Endothelial cell of umbilical vein (primary cell): ENCODE measurements around the gene FOXO6. TPM values are rescaled to one million over a fixed set of nuclear protein-coding genes. Genes with fewer than 3 reads are reported as not detected.

Experiments
- BruUV-seq: library from RNA; stranded (reverse); fragments of 400-500 nt; replicated peaks from 2 replicates; lab custom pipeline; 2021; lab: Mats Ljungman, UMichigan
- CTCF ChIA-PET: fragments of 300-600, 350-600 bp; sonication (Branson Sonifier 250); formaldehyde crosslinking; loops from one replicate; lab custom pipeline; 2021; ENCODE audit warnings: antibody characterized with exemption, inconsistent platforms; lab: Charles Lee
- POLR2A ChIA-PET: fragments of 300-600, 350-600 bp; sonication (Branson Sonifier 250); formaldehyde crosslinking; loops from one replicate; lab custom pipeline; 2021; ENCODE audit warnings: antibody characterized with exemption, inconsistent platforms; lab: Charles Lee
- DNase-seq: peaks from one replicate; pipeline ENCODE4 v3.0.0-alpha.2; 2011; ENCODE audit warnings: low read depth, low spot score
- FAIRE-seq: peaks from 2 replicates; lab custom pipeline; 2011; peaks lifted over from hg19 to GRCh38; lab: Jason Lieb, UNC
- H2AFZ ChIP-seq: 2 replicates; pipeline ENCODE4 v1.6.0; 2012; ENCODE audit warnings: low read depth, low read length, control low read depth, inconsistent platforms
- H3K27ac ChIP-seq: 2 replicates; pipeline ENCODE4 v1.5.1; 2011; ENCODE audit warnings: low read depth, mild to moderate bottlenecking, control low read depth, low read length, moderate library complexity; ENCODE audit not compliant: insufficient read depth
- H3K27me3 ChIP-seq, 2 experiments: 2 replicates each; pipeline versions ENCODE4 v1.6.0 to v1.6.1; 2011; ENCODE audit warnings: low read length in 2 of 2, mixed read lengths in 1 of 2; ENCODE audit not compliant: control insufficient read depth in 2 of 2, insufficient read depth in 2 of 2
- H3K36me3 ChIP-seq, 2 experiments: 2 replicates in 1 of 2; 3 replicates in 1 of 2; pipeline ENCODE4 v1.5.1; 2011; ENCODE audit warnings: low read length in 2 of 2, mild to moderate bottlenecking in 1 of 2, moderate library complexity in 1 of 2; ENCODE audit not compliant: control insufficient read depth in 2 of 2, insufficient read depth in 2 of 2; ENCODE audit errors: extremely low read depth in 1 of 2
- H3K4me1 ChIP-seq: 3 replicates; pipeline ENCODE4 v1.5.1; 2011; ENCODE audit warnings: mild to moderate bottlenecking, low read length; ENCODE audit not compliant: control insufficient read depth, insufficient read depth; ENCODE audit errors: extremely low read depth
- H3K4me2 ChIP-seq: 2 replicates; pipeline ENCODE4 v1.6.1; 2011; ENCODE audit warnings: low read length, control low read depth, mixed read lengths; ENCODE audit not compliant: insufficient read depth
- H3K4me3 ChIP-seq, 3 experiments: fragments of 200-600 bp in 1 of 3; sonication (generic), shearing (Covaris generic) in 1 of 3; replicated peaks in 1 of 3; 2 replicates each; pipeline ENCODE4 v1.5.1; 2011 to 2016; ENCODE audit warnings: control low read depth in 3 of 3, low read length in 3 of 3, mild to moderate bottlenecking in 2 of 3, inconsistent platforms in 1 of 3, low read depth in 1 of 3, moderate library complexity in 1 of 3; ENCODE audit not compliant: insufficient read depth in 1 of 3
- H3K79me2 ChIP-seq: 2 replicates; pipeline ENCODE4 v1.6.0; 2012; ENCODE audit warnings: low read length, inconsistent platforms; ENCODE audit not compliant: control insufficient read depth, insufficient read depth
- H3K9ac ChIP-seq: replicated peaks from 2 replicates; pipeline ENCODE3; 2011; ENCODE audit warnings: low read length, control low read depth; ENCODE audit not compliant: insufficient read depth; ENCODE audit errors: extremely low read depth
- H3K9me1 ChIP-seq: replicated peaks from 3 replicates; pipeline ENCODE4 v1.6.0; 2011; ENCODE audit warnings: mild to moderate bottlenecking, low read length; ENCODE audit not compliant: control insufficient read depth, insufficient read depth; ENCODE audit errors: extremely low read depth
- H3K9me3 ChIP-seq: replicated peaks from 2 replicates; pipeline ENCODE4 v1.5.1; 2012; ENCODE audit warnings: low read length, inconsistent platforms; ENCODE audit not compliant: control insufficient read depth, insufficient read depth
- H4K20me1 ChIP-seq: replicated peaks from 2 replicates; pipeline ENCODE3; 2011; ENCODE audit warnings: mild to moderate bottlenecking, low read length; ENCODE audit not compliant: control insufficient read depth, insufficient read depth; ENCODE audit errors: extremely low read depth
- EZH2 ChIP-seq: IDR thresholded peaks from 2 replicates; pipeline ENCODE4 v1.6.1; 2012; ENCODE audit warnings: borderline replicate concordance, low read depth, mild to moderate bottlenecking, moderate library complexity, low read length, inconsistent platforms; ENCODE audit not compliant: severe bottlenecking
- FOS ChIP-seq: IDR thresholded peaks from 2 replicates; pipeline ENCODE4 v1.6.1; 2011; ENCODE audit warnings: mild to moderate bottlenecking, low read length, moderate library complexity, borderline replicate concordance; ENCODE audit not compliant: insufficient read depth
- GATA2 ChIP-seq: IDR thresholded peaks from 2 replicates; pipeline ENCODE4 v1.7.0; 2011; ENCODE audit warnings: low read depth, mild to moderate bottlenecking, moderate library complexity, mixed read lengths, low read length; ENCODE audit not compliant: insufficient read length, insufficient read depth
- JUN ChIP-seq: IDR thresholded peaks from 2 replicates; pipeline ENCODE4 v1.6.1; 2011; ENCODE audit warnings: borderline replicate concordance, low read depth; ENCODE audit not compliant: insufficient read length, insufficient read depth
- MYC ChIP-seq: IDR thresholded peaks from one replicate; pipeline ENCODE4 v1.6.1; 2011; ENCODE audit warnings: mild to moderate bottlenecking, low read depth, low read length
- POLR2A ChIP-seq: IDR thresholded peaks from 2 replicates; pipeline ENCODE4 v1.6.1; 2012; ENCODE audit warnings: low read depth, mild to moderate bottlenecking, control low read depth, low read length
- POLR2AphosphoS5 ChIP-seq: IDR thresholded peaks from 2 replicates; pipeline ENCODE4 v1.6.1; 2012; ENCODE audit warnings: low read depth, mild to moderate bottlenecking, control low read depth, low read length, moderate library complexity; ENCODE audit not compliant: insufficient read depth
- dilution Hi-C: fragments of 300-500 bp; cut with MboI; formaldehyde crosslinking; loops from one replicate; pipeline ENCODE4 v1.15.0; 2019; ENCODE audit warnings: low sequenced_read_pairs; ENCODE audit not compliant: extremely low pct_ligation_motif_present
- intact Hi-C: fragments of 100-400 bp; cut with micrococcal nuclease; formaldehyde crosslinking; loops from one replicate; pipeline ENCODE4 v1.10.0; 2022
- polyA plus RNA-seq, 4 experiments: library from polyadenylated mRNA; depleted of rRNA in 3 of 4; stranded (reverse) in 3 of 4; unstranded in 1 of 4; fragments of >200 nt; gene quantifications; 2 replicates each; pipeline versions ENCODE4 v1.2.1 to v1.2.3, GENCODE V29; 2011 to 2012; ENCODE audit warnings: missing spikeins in 1 of 4
- total RNA-seq: library from RNA; stranded (reverse); gene quantifications from 2 replicates; pipeline ENCODE4 v1.2.3, GENCODE V29; 2021
- TF ChIP-seq, protein P1 (sequence below), 2 donors: IDR thresholded peaks; 1 replicate in 1 of 2; 2 replicates in 1 of 2; pipeline ENCODE4 v1.5.1; 2011; ENCODE audit warnings: low read length in 2 of 2, mild to moderate bottlenecking in 2 of 2, moderate library complexity in 2 of 2, control low read depth in 1 of 2, inconsistent platforms in 1 of 2, low read depth in 1 of 2; ENCODE audit not compliant: insufficient read depth in 1 of 2; ENCODE audit errors: extremely low read depth in 1 of 2
- TF ChIP-seq, protein P2 (sequence below): IDR thresholded peaks from 2 replicates; pipeline ENCODE4 v1.6.1; 2011; ENCODE audit not compliant: insufficient read depth, insufficient read length

FOXO6 gene
- total and polyA plus RNA-seq, 2 donors (not counting 3 experiments of a cell fraction or from before 2014, with no cell fraction given) = 0.04 to 0.38 TPM

- H2AFZ ChIP-seq = no peak overlapping the region
- H3K4me3 ChIP-seq = no peak overlapping the region
- ChIA-PET POLR2A (no interaction called here), CTCF (interaction anchor here (0.9 to 3.2 kb wide), 4 partner anchors 9 to 53 kb away, joined by 3 to 12 read pairs (median 4); partner anchors contain the start of gene FOXO6)
- no TSS peak for BruUV-seq
- H3K9me1 ChIP-seq = no peaks in the 10 kb centered on the region
- H4K20me1 ChIP-seq = no peaks in the 10 kb centered on the region
- peaks cover 2% of the 10 kb centered on the region for H3K4me1 ChIP-seq
- H3K27me3 ChIP-seq = peaks cover 6 to 15% of the 10 kb centered on the region in 2 experiments
- TF ChIP-seq, protein P1, sequence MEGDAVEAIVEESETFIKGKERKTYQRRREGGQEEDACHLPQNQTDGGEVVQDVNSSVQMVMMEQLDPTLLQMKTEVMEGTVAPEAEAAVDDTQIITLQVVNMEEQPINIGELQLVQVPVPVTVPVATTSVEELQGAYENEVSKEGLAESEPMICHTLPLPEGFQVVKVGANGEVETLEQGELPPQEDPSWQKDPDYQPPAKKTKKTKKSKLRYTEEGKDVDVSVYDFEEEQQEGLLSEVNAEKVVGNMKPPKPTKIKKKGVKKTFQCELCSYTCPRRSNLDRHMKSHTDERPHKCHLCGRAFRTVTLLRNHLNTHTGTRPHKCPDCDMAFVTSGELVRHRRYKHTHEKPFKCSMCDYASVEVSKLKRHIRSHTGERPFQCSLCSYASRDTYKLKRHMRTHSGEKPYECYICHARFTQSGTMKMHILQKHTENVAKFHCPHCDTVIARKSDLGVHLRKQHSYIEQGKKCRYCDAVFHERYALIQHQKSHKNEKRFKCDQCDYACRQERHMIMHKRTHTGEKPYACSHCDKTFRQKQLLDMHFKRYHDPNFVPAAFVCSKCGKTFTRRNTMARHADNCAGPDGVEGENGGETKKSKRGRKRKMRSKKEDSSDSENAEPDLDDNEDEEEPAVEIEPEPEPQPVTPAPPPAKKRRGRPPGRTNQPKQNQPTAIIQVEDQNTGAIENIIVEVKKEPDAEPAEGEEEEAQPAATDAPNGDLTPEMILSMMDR (IDR thresholded peaks at IDR 0.05; ENCODE audit: extremely low read depth in 1 of 2, insufficient read depth in 1 of 2, low read depth in 1 of 2, low read length in 2 of 2) = no peak
- TF ChIP-seq POLR2A (no peak), GATA2 (no peak), EZH2 (no peak), FOS (no peak), MYC (no peak), JUN (no peak), POLR2AphosphoS5 (no peak)
- TF ChIP-seq, protein P2, sequence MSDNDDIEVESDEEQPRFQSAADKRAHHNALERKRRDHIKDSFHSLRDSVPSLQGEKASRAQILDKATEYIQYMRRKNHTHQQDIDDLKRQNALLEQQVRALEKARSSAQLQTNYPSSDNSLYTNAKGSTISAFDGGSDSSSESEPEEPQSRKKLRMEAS = no peak
- no peak overlapping the region for H3K27ac ChIP-seq
- H3K36me3 ChIP-seq = no peaks in the 10 kb centered on the region
- H3K9ac ChIP-seq = no peak overlapping the region
- no peaks in the 10 kb centered on the region for H3K9me3 ChIP-seq
- FAIRE-seq (no peak), DNase-seq (no peak)
- intact Hi-C loops = no loop called here
- dilution Hi-C loops = no loop called here
- no peak overlapping the region for H3K4me2 ChIP-seq
- H3K79me2 ChIP-seq = no peaks in the 10 kb centered on the region
Observed at GRCh38 chr1:41380195-41380594, 19.0 kb downstream of the FOXO6 start.
